ENCODE measurements around the gene PCNT. TPM values are rescaled to one million over a fixed set of nuclear protein-coding genes. Genes with fewer than 3 reads are reported as not detected.

Gene PCNT
- total and polyA plus RNA-seq, 10 of the 15 experiments (the other 5 are each of a cell fraction or from before 2014, with no cell fraction given), result 2.9 to 39.6 (median 20.5) TPM

DNA sequence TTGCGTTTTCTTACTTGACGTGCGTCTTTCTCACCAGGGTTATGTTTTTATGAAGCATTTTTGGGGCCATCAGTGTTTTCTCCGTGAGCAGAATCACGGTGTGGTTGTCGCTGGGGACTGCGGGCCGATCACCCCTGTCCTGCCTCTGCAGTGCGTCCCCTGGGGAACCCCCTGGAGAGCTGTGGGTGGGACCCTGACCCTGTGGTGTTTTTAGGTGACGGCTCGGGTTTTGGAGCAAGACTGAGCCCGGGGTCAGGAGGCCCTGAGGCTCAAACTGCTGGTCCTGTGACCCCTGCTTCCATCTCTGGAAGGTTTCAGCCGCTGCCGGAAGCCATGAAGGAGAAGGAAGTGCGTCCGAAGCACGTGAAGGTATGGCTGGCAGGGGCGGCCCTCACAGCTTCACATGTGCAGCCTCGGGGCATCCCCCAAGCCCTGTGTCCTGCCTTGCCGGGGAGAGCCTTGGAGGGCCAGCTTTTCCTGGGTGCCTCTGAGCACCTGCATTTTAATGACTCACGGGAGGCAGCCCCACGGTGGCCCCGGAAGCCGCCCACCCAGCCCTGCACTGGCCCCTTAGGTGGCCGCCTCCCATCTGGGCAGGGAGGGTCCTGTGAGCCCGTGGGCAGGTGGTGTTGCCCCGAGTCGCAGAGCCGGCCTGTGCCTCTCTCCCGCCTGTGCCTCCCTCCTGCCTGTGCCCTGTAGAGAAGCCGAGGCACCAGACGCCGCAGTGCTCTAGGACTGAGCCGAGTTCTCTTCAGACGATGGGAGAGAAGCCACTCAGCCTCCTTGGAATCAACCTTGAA lies 98.0 kb downstream of the PCNT start (continued):
- TF ChIP-seq LARP7 (IDR thresholded peaks at IDR 0.05) (no peak), CBFB (IDR thresholded peaks at IDR 0.05; ENCODE audit: low read depth) (no peak), PAX8 (IDR thresholded peaks at IDR 0.05) (no peak), IKZF1 (conservative IDR thresholded peaks at IDR 0.05) (no peak)

DNA sequence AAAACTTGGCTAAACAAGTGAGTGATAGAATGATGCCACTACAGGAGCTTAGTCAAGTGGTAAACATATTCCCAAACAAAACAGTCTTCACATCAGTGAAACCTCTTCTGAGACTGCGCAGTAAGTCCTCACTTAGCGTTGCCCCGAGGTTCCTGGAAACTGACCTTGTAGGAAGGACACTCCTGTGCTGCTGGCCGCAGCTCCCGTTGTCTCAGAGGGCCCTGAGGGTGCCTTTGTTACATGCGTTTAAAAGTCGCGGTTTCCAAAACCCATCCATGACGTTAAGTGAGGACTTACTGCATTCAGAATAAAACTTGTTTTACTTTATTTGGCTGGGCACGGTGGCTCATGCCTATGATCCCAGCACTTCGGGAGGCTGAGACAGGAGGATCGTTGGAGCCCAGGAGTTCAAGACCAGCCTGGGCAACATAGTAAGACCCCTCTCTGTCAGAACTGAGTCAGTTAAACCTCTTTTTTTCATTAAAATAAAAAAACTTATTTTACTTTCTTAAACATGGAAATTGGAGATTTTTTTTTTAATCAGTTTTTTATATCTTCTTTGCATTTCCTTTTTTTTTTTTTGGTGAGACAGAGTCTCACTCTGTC lies 98.8 kb downstream of the PCNT start:
- intact Hi-C loops (cut with micrococcal nuclease; ENCODE audit: unreplicated experiment) (no loop called here), in situ Hi-C loops (cut with MboI) (no loop called here)
- CTCF ChIA-PET, result no interaction called here
- DNase-seq (ENCODE audit: low read depth, low spot score) (no peak), ATAC-seq (no peak), FAIRE-seq (no peak)
- Histone ChIP-seq H3K79me2 (ENCODE audit: control insufficient read depth, insufficient read depth, low read length) (no peaks in the 10 kb centered on the region), H2AFZ (ENCODE audit: control insufficient read depth, low read depth, low read length) (no peak overlapping the region), H3K36me3 (ENCODE audit: control insufficient read depth in 2 of 2, insufficient read depth in 2 of 2, low read length in 1 of 2) (peaks cover 8 to 12% of the 10 kb centered on the region in 2 experiments), H4K20me1 (ENCODE audit: control insufficient read depth, insufficient read depth) (no peaks in the 10 kb centered on the region), H3K4me3 (no peak overlapping the region), H3K4me1 (ENCODE audit: control insufficient read depth, insufficient read depth, low read length) (no peaks in the 10 kb centered on the region), H3K27me3 (replicated peaks in 1 of 2; ENCODE audit: control insufficient read depth in 2 of 2, insufficient read depth in 2 of 2, low read length in 1 of 2) (no peaks in the 10 kb centered on the region), H3K9me3 (replicated peaks; ENCODE audit: control insufficient read depth, insufficient read depth, low read length) (no peaks in the 10 kb centered on the region), H3K4me2 (ENCODE audit: control insufficient read depth, insufficient read depth) (no peak overlapping the region), H3K9ac (ENCODE audit: control insufficient read depth, insufficient read depth, low read length) (no peak overlapping the region), H3K27ac (ENCODE audit: control insufficient read depth, insufficient read depth) (no peak overlapping the region)
- RAD21 ChIA-PET (ENCODE audit: unreplicated experiment), result interaction anchor here (0.5 kb wide), 1 partner anchor 279 kb away, joined by 3 read pairs; no protein-coding TSS in a partner anchor
- SMC1A ChIA-PET (ENCODE audit: uncharacterized antibody, unreplicated experiment), result no interaction called here
- 94% methylated on average over 12 of the region's 12 CpGs for WGBS (ENCODE audit: insufficient coverage, insufficient replicate concordance, low lambda C conversion rate, missing lambda C conversion rate)
- POLR2A ChIA-PET, result interaction anchor here (0.5 kb wide), 1 partner anchor 49 kb away, joined by 6 read pairs; no protein-coding TSS in a partner anchor
- BruUV-seq (replicated peaks), result no TSS peak
- TF ChIP-seq RELB (IDR thresholded peaks at IDR 0.05; ENCODE audit: low read depth) (no peak), PKNOX1 (IDR thresholded peaks at IDR 0.05) (no peak), BRCA1 (IDR thresholded peaks at IDR 0.05; ENCODE audit: low read depth, low read length) (no peak), BACH1 (IDR thresholded peaks at IDR 0.05; ENCODE audit: borderline replicate concordance) (no peak), IKZF2 (IDR thresholded peaks at IDR 0.05) (no peak), SIN3A (IDR thresholded peaks at IDR 0.05; ENCODE audit: low read depth, low read length) (no peak), ATF7 (IDR thresholded peaks at IDR 0.05; ENCODE audit: low read depth) (no peak), FOXM1 (IDR thresholded peaks at IDR 0.05; ENCODE audit: low read depth, low read length) (no peak), HDAC2 (IDR thresholded peaks at IDR 0.05) (no peak)
- TF ChIP-seq, protein P1, sequence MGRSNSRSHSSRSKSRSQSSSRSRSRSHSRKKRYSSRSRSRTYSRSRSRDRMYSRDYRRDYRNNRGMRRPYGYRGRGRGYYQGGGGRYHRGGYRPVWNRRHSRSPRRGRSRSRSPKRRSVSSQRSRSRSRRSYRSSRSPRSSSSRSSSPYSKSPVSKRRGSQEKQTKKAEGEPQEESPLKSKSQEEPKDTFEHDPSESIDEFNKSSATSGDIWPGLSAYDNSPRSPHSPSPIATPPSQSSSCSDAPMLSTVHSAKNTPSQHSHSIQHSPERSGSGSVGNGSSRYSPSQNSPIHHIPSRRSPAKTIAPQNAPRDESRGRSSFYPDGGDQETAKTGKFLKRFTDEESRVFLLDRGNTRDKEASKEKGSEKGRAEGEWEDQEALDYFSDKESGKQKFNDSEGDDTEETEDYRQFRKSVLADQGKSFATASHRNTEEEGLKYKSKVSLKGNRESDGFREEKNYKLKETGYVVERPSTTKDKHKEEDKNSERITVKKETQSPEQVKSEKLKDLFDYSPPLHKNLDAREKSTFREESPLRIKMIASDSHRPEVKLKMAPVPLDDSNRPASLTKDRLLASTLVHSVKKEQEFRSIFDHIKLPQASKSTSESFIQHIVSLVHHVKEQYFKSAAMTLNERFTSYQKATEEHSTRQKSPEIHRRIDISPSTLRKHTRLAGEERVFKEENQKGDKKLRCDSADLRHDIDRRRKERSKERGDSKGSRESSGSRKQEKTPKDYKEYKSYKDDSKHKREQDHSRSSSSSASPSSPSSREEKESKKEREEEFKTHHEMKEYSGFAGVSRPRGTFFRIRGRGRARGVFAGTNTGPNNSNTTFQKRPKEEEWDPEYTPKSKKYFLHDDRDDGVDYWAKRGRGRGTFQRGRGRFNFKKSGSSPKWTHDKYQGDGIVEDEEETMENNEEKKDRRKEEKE (IDR thresholded peaks at IDR 0.05), result no peak
- TF ChIP-seq, protein P2, sequence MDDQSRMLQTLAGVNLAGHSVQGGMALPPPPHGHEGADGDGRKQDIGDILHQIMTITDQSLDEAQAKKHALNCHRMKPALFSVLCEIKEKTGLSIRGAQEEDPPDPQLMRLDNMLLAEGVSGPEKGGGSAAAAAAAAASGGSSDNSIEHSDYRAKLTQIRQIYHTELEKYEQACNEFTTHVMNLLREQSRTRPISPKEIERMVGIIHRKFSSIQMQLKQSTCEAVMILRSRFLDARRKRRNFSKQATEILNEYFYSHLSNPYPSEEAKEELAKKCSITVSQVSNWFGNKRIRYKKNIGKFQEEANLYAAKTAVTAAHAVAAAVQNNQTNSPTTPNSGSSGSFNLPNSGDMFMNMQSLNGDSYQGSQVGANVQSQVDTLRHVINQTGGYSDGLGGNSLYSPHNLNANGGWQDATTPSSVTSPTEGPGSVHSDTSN (IDR thresholded peaks at IDR 0.05; ENCODE audit: insufficient replicate concordance, low read depth, low read length), result no peak
